Esophagus muscularis mucosa (tissue), 2 donors: ENCODE measurements around the gene UBE2QL1.

ENCODE experiments used
- POLR2A ChIP-seq: fragments of 450-650 bp; IDR thresholded peaks from one replicate; pipeline ENCODE4 v1.6.1; 2017; ENCODE audit warnings: antibody characterized with exemption, moderate library complexity, mild to moderate bottlenecking, low read depth
- POLR2AphosphoS5 ChIP-seq, 2 donors: sonication (generic); formaldehyde crosslinking; IDR thresholded peaks; one replicate each; pipeline ENCODE4 v1.6.1; 2017; ENCODE audit warnings: antibody characterized with exemption in 2 of 2

DNA sequence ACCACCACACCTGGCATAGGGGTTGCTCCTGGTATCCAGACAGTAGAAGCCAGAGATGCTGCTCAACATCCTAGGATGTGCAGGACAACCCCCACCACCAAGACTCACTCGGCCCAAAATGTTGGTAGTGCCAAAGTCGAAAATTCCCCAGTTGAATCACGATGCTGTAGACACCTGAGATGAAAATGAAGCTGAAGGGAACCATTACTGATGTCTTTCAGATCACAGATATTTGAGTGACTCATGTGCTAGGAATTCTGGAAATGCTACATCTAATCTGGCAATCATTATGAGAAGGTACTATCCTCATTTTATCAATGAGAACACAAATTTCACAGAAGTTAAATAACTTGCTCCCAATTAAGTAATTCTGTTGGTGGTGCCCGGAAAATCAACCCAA, 21.0 kb upstream of the UBE2QL1 start:
- no peak for TF ChIP-seq POLR2A
- TF ChIP-seq POLR2AphosphoS5 (IDR thresholded peaks at IDR 0.05), result no peak
